NCI-H187 treated with DMSO at 0.1 percent for 48 hours (cell line): ENCODE results near the gene LAGE3.

Experiments
- DNase-seq: peaks from one replicate; lab custom pipeline; 2025; lab: John Stamatoyannopoulos, UW

The LAGE3 gene

DNA sequence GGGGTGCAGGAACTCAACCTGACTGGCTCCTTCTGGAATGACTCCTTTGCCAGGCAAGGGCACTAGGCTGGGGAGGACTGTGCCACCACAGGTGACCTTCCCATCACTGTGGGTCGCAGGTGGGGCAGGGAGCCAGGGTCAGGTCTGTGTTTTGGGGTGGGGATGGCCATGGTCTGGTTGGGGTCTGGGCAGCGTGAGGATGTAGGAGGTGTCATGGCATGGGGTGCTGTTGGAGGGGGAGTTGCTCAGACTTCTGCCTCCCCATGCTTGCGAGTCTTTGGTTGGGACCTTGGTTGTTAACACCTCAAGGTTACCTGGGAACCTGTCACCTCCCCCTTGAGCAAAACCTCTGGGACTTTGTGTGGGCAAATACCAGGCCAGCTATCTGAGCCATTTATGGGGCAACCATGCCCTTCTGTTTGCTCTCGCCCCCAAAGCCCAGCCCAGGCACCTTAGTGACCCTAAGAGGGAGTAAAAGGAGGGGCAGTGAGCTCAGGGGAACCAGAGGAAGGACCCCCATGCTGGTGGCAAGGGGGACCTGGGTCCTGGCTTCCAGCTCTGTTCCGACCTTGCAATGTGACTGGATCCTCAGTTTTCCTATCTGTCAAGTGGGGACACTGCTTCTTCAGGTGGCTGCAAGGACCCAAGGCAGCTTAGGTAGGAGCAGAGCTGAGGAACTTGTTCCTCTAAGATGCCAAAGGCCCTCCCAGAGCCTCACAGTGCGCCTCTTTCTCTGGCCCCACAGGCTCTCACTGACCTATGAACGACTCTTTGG, 44.5 kb downstream of the LAGE3 start:
- DNase-seq: no peak

- no peak for DNase-seq
Measured at GRCh38 chrX:154433605-154434004, 45.5 kb downstream of the LAGE3 start.

- DNase-seq: no peak
Measured at GRCh38 chrX:154432210-154432609, 46.9 kb downstream of the LAGE3 start.

DNA sequence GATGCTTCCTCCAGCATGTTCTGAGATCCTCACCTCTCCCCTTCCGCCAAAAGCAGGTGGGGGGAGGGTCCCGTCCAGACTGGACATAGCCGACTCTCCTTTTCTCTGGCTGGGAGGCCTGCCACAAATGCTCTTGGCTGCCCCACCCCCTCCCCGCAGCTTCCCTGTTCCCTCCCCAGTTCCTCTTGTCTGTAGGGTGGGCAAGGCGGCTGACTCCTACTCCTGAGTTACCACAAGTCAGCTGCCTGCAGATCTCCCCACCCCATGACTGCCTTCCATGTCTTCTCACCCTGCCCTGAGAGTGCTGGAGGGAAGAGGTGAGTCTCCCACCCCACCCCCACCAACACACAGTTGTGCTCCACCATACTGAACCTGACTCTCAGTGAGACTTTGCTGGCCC, 47.7 kb downstream of the LAGE3 start:
- DNase-seq: no peak

DNA sequence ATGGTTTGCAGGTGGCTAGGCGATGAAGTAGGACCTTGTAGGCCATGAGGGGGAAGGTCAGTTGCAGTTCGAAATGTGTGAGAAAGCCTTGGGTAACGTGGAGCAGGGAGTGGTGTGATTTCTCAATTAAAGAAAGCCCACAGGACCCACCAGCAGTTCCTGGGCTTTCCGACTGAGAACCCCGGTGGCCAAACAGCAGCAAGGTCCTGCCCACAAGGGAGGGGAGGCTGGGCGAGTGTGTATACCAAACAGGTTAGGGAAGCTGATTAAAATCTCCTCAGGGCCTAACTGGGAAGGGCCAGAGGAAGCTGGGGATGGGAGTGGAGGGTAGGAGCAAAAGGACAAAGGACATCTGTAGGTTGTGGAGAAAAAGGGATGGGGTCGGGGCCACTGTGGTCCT, 48.2 kb downstream of the LAGE3 start:
- no peak for DNase-seq

- no peak for DNase-seq
Measured at GRCh38 chrX:154430479-154430878, 48.6 kb downstream of the LAGE3 start.

DNA sequence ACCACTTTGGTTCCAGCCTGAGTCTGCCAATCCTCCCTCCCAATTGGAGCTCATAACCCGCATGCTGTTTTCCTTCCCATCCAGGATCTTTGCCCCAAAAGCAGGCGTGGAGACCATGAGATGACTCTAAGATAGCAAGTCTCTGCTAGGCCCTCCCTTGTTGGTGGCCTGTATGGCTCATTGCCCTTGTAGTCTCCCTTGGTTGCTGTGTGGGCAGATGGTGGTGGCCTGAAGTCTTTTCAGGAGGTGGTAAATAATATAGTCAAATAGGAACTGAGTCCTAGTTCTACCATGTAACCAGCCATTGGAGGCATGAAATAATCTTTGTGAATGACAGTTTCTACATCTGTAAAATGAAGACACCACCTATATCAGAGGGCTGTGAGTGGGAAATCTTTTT, 49.4 kb downstream of the LAGE3 start:
- no peak for DNase-seq

GRCh38 chrX:154428176-154429171, 50.6 kb downstream of the LAGE3 start, which contains the start of gene ATP6AP1:
TSS of gene ATP6AP1 (plus strand) at chrX:154428677. CDS start at chrX:154428693, 16 bp downstream.
- DNase-seq: peak; percentile 96
